ENCODE measurements around the gene MIPOL1. TPM values are rescaled to one million over a fixed set of nuclear protein-coding genes. Genes with fewer than 3 reads are reported as not detected.

Gene MIPOL1
- total and polyA plus RNA-seq, 4 donors, result 0.51 to 6.6 (median 1.9) TPM

- no peak for TF ChIP-seq GABPA (IDR thresholded peaks at IDR 0.05 in 1 of 2, conservative IDR thresholded peaks at IDR 0.05 in 1 of 2)
- no peak for TF ChIP-seq TAF1 (conservative IDR thresholded peaks at IDR 0.05)
- no peak for TF ChIP-seq NR2F2 (IDR thresholded peaks at IDR 0.05)
- peak; percentile 61 to 70 for TF ChIP-seq HNF4A (conservative IDR thresholded peaks at IDR 0.05)
These were observed 403.4 kb downstream of the MIPOL1 start (continued) for GRCh38 chr14:37600880-37601741.

- Histone ChIP-seq H3K36me3 (ENCODE audit: control insufficient read depth in 4 of 4, insufficient read depth in 3 of 4, low read depth in 1 of 4, low read length in 3 of 4) (no peaks in the 10 kb centered on the region), H3K9ac (ENCODE audit: low read depth in 1 of 2, low read length in 2 of 2) (no peak overlapping the region), H3K27me3 (ENCODE audit: control insufficient read depth in 4 of 4, insufficient read depth in 4 of 4, low read length in 3 of 4) (no peaks in the 10 kb centered on the region), H3K4me3 (ENCODE audit: low read depth in 1 of 3, low read length in 3 of 3) (no peak overlapping the region), H3K9me3 (ENCODE audit: control insufficient read depth in 4 of 4, low read length in 3 of 4) (no peaks in the 10 kb centered on the region), H3K4me1 (ENCODE audit: control insufficient read depth in 4 of 4, insufficient read depth in 4 of 4, low read length in 3 of 4) (peaks cover 9 to 56% (median 49%) of the 10 kb centered on the region in 4 donors), H3K27ac (ENCODE audit: low read depth in 1 of 2, low read length in 2 of 2) (no peak overlapping the region)
- TF ChIP-seq FOXA2 (IDR thresholded peaks at IDR 0.05) (no peak), TAF1 (conservative IDR thresholded peaks at IDR 0.05) (no peak), YY1 (IDR thresholded peaks at IDR 0.05) (no peak), NR2F2 (IDR thresholded peaks at IDR 0.05) (no peak), ATF3 (IDR thresholded peaks at IDR 0.05) (no peak), HNF4A (conservative IDR thresholded peaks at IDR 0.05) (no peak), ZBTB33 (IDR thresholded peaks at IDR 0.05) (no peak)
- 33% methylated on average over 22 of the region's 22 CpGs for WGBS
- no peak for DNase-seq (ENCODE audit: low spot score)
These were observed 404.1 kb downstream of the MIPOL1 start for GRCh38 chr14:37601865-37602264.

Small RNAs within 50 kb of the gene (small RNA-seq; reads per million reads assigned to genes)
- gene RNU6-273P, result not detected
- not detected for gene RNU6-886P

Other genes starting within 250 kb of the MIPOL1 start
- gene SLC25A21, start 25.3 kb upstream of the MIPOL1 start, total RNA-seq, result 10 to 100 TPM in 1 of 2 donors, under 1 TPM in 1; 0.17 to 24.3 TPM
- under 1 TPM; 0.13 to 0.29 TPM for gene SLC25A21, start 25.3 kb upstream of the MIPOL1 start, polyA plus RNA-seq